H1 (cell line): ENCODE measurements around the gene COMMD6. TPM values are rescaled to one million over a fixed set of nuclear protein-coding genes. Genes with fewer than 3 reads are reported as not detected.

Experiments
- BACH1 ChIP-seq: IDR thresholded peaks from 2 replicates; pipeline ENCODE4 v1.6.1; 2012; ENCODE audit warnings: low read length, improper control_type of control experiment
- NRF1 ChIP-seq: IDR thresholded peaks from 2 replicates; pipeline ENCODE4 v1.6.1; 2011; ENCODE audit warnings: mild to moderate bottlenecking, low read depth, low read length, improper control_type of control experiment
- SIN3A ChIP-seq, 2 experiments: IDR thresholded peaks in 1 of 2; conservative IDR thresholded peaks in 1 of 2; 2 replicates each; pipeline ENCODE4 v1.6.1; 2011 to 2012; ENCODE audit warnings: low read length in 2 of 2, improper control_type of control experiment in 1 of 2, low read depth in 1 of 2, mild to moderate bottlenecking in 1 of 2
- SIRT6 ChIP-seq: IDR thresholded peaks from one replicate; pipeline ENCODE4 v1.7.1; 2012; ENCODE audit warnings: low read length, inconsistent platforms
- polyA plus RNA-seq, 7 experiments: library from polyadenylated mRNA; depleted of rRNA in 3 of 7; stranded (reverse) in 5 of 7; unstranded in 2 of 7; fragments of >200 nt in 5 of 7; fragments of 200-250 nt in 2 of 7; gene quantifications; 1 replicate in 5 of 7; 2 replicates in 1 of 7; 4 replicates in 1 of 7; pipeline versions ENCODE4 v1.2.1 to v1.2.3, GENCODE V29; 2011 to 2013; ENCODE audit warnings: missing spikeins in 2 of 7, mixed read lengths in 2 of 7
- total RNA-seq: library from RNA; stranded (reverse); fragmentation: NEBNext Ultra II Directional; extraction: Animal tissue kit (Norgen Biotek cat#: 25700); gene quantifications from 2 replicates; pipeline ENCODE4 v1.2.1, GENCODE V29; 2021

COMMD6 gene
- total and polyA plus RNA-seq, 2 of the 8 experiments (the other 6 are each of a cell fraction or from before 2014, with no cell fraction given): 53.2 to 122 TPM

GRCh38 chr13:75579529-75579928 lies 41.9 kb upstream of the COMMD6 start (continued):
- TF ChIP-seq BACH1 (no peak), SIRT6 (no peak), SIN3A (conservative IDR thresholded peaks at IDR 0.05 in 1 of 2, IDR thresholded peaks at IDR 0.05 in 1 of 2; ENCODE audit: low read depth in 1 of 2, low read length in 2 of 2) (no peak), NRF1 (no peak)
